SK-N-MC (cell line): ENCODE measurements around the gene PRXL2B.

Experiments used
- EZH2 ChIP-seq: fragments of 200-600 bp; sonication (generic); IDR thresholded peaks from one replicate; pipeline ENCODE4 v1.6.1; 2017; ENCODE audit warnings: antibody characterized with exemption
- FOXP2 ChIP-seq: optimal IDR thresholded peaks from 2 replicates; pipeline ENCODE3; 2011; ENCODE audit warnings: mild to moderate bottlenecking, moderate library complexity; ENCODE audit not compliant: insufficient read depth; ENCODE audit errors: extremely low read length, control extremely low read depth
- POLR2AphosphoS5 ChIP-seq: IDR thresholded peaks from 2 replicates; pipeline ENCODE4 v1.6.1; 2012; ENCODE audit warnings: mild to moderate bottlenecking, low read depth, low read length, borderline replicate concordance

DNA sequence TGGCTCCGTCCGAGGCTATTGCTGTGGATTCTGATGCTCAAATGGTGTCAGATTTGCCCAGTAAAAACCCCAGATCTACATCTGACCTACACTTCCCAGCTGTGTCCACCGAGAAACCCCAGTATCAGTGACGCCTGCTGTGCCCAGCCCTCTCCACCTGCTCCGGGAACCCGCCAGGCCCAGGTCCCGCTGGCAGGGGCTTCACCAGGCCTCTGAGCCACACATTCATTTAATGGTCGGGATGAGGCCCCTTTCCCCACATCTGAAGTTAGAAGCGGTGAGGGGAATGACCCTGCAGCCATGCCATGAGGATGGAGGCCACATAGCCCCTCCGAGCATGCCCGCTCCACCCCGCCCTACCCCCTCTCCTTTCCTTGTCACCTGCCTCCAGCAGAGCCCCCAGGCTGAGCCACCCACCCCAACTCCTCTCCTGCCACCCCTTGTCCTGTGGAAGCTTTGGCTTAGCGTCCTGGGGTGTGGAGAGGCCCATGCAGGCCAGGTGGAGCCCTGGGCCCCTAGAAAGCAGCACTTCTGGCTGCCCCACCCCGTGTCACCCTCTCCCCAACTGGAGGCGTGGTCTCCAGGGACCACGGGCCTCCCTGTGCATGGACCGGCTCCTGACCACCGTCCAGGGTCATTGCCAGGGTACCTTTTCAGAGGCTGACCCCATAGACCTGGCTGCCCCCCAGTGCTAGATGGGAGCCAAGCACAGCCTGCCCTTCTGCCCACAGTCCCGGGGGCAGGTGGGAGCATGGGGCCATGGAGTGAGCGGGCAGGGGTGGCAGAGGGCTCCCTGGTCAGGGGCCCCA lies 22.4 kb upstream of the PRXL2B start:
- TF ChIP-seq POLR2AphosphoS5, result no peak
- TF ChIP-seq EZH2, result no peak
- TF ChIP-seq FOXP2, result no peak
